Neutrophil (primary cell): ENCODE results near the gene IGFBP6.
A peak's percentile ranks its signal among the peaks of the same experiment; 100 is the strongest.

Source experiments
- H3K27ac ChIP-seq: fragments of 200-600 bp; sonication (generic); 2 replicates; pipeline ENCODE4 v1.5.1; 2016; ENCODE audit warnings: mild to moderate bottlenecking, moderate library complexity
- H3K27me3 ChIP-seq: fragments of 200-600 bp; sonication (generic); 2 replicates; pipeline ENCODE4 v1.6.0; 2016; ENCODE audit warnings: mild to moderate bottlenecking
- H3K36me3 ChIP-seq: fragments of 200-600 bp; sonication (generic); 2 replicates; pipeline ENCODE4 v1.5.1; 2017
- H3K4me1 ChIP-seq, 2 experiments: fragments of 200-600 bp in 1 of 2; sonication (generic) in 1 of 2; 1 replicate in 1 of 2; 2 replicates in 1 of 2; pipeline versions ENCODE4 v1.5.1 to v1.6.1; 2013 to 2016; ENCODE audit warnings: low read depth in 1 of 2, low read length in 1 of 2, mild to moderate bottlenecking in 1 of 2, moderate library complexity in 1 of 2; ENCODE audit not compliant: control insufficient read depth in 1 of 2, insufficient read depth in 1 of 2
- H3K4me3 ChIP-seq, 2 experiments: fragments of 200-600 bp in 1 of 2; sonication (generic) in 1 of 2; 1 replicate in 1 of 2; 2 replicates in 1 of 2; pipeline ENCODE4 v1.5.1; 2013 to 2016; ENCODE audit warnings: low read depth in 1 of 2, low read length in 1 of 2, mild to moderate bottlenecking in 1 of 2, moderate library complexity in 1 of 2
- H3K9me3 ChIP-seq: fragments of 200-600 bp; sonication (generic); 2 replicates; pipeline ENCODE4 v1.5.1; 2016
- CTCF ChIP-seq: fragments of 200-600 bp; sonication (generic); IDR thresholded peaks from 2 replicates; pipeline ENCODE4 v1.5.1; 2016; ENCODE audit warnings: antibody characterized with exemption

The IGFBP6 gene

GRCh38 chr12:53096089-53096741, 1.3 kb upstream of the IGFBP6 start:
- Histone ChIP-seq H3K27ac (no peak overlapping the region), H3K4me3 (no peak overlapping the region)
- TF ChIP-seq CTCF = no peak

GRCh38 chr12:53096759-53097158, 708 bp upstream of the IGFBP6 start:
- H3K27ac ChIP-seq = no peak overlapping the region
- peaks cover 42% of the 10 kb centered on the region for H3K27me3 ChIP-seq
- no peaks in the 10 kb centered on the region for H3K9me3 ChIP-seq
- no peak overlapping the region for H3K4me3 ChIP-seq
- H3K4me1 ChIP-seq = peaks cover 24 to 30% of the 10 kb centered on the region in 2 experiments
- TF ChIP-seq CTCF = no peak
- no peaks in the 10 kb centered on the region for H3K36me3 ChIP-seq

More at GRCh38 chr12:53096089-53096741, 1.3 kb upstream of the IGFBP6 start:
- no peaks in the 10 kb centered on the region for H3K9me3 ChIP-seq
- H3K36me3 ChIP-seq = no peaks in the 10 kb centered on the region
- H3K4me1 ChIP-seq = peaks cover 24 to 30% of the 10 kb centered on the region in 2 experiments
- H3K27me3 ChIP-seq = peaks cover 42% of the 10 kb centered on the region

GRCh38 chr12:53097207-53097563, 282 bp upstream of the IGFBP6 start:
- H3K36me3 ChIP-seq = no peaks in the 10 kb centered on the region
- peak overlapping the region in 1 of 2 experiments; percentile 41 for H3K4me3 ChIP-seq
- no peak for TF ChIP-seq CTCF
- H3K4me1 ChIP-seq = peaks cover 27 to 31% of the 10 kb centered on the region in 2 experiments
- no peaks in the 10 kb centered on the region for H3K9me3 ChIP-seq
- H3K27me3 ChIP-seq = peaks cover 42% of the 10 kb centered on the region
- no peak overlapping the region for H3K27ac ChIP-seq

GRCh38 chr12:53098354-53098981, 1.0 kb downstream of the IGFBP6 start:
- peak overlapping the region; percentile 31 to 41 for H3K4me3 ChIP-seq
- peaks cover 40 to 41% of the 10 kb centered on the region in 2 experiments for H3K4me1 ChIP-seq
- H3K9me3 ChIP-seq = no peaks in the 10 kb centered on the region
- H3K27ac ChIP-seq = no peak overlapping the region
- no peak for TF ChIP-seq CTCF
- H3K36me3 ChIP-seq = no peaks in the 10 kb centered on the region
- peaks cover 42% of the 10 kb centered on the region for H3K27me3 ChIP-seq

GRCh38 chr12:53099071-53099882, 1.8 kb downstream of the IGFBP6 start:
- no peaks in the 10 kb centered on the region for H3K9me3 ChIP-seq
- peaks cover 32 to 38% of the 10 kb centered on the region in 2 experiments for H3K4me1 ChIP-seq
- peak; percentile 87 for TF ChIP-seq CTCF
- no peak overlapping the region for H3K27ac ChIP-seq
- H3K4me3 ChIP-seq = no peak overlapping the region
- H3K27me3 ChIP-seq = peaks cover 42% of the 10 kb centered on the region
- no peaks in the 10 kb centered on the region for H3K36me3 ChIP-seq
